ENCODE measurements around the gene MAFG.

MAFG gene

GRCh38 chr17:81916234-81917001 is 11.1 kb downstream of the MAFG start:
- Histone ChIP-seq H3K4me1 (ENCODE audit: insufficient read depth, low read length) (peaks cover 6% of the 10 kb centered on the region; the same call in 1 of the 2 replicates), H3K27ac (ENCODE audit: low read depth, low read length) (no peak overlapping the region), H3K36me3 (ENCODE audit: insufficient read depth, low read length) (peaks cover 59% of the 10 kb centered on the region), H3K9ac (ENCODE audit: low read depth, low read length) (0 out of 2 replicates have a peak overlapping the region, but pooled peaks have one; percentile 81), H3K27me3 (ENCODE audit: insufficient read depth, low read length) (no peaks in the 10 kb centered on the region), H3K4me3 (ENCODE audit: low read length) (peak overlapping the region; percentile 87), H3K9me3 (ENCODE audit: insufficient read depth, low read depth, low read length) (no peaks in the 10 kb centered on the region)
- WGBS: 84% methylated on average over 21 of the region's 21 CpGs

- Histone ChIP-seq H3K27me3 (ENCODE audit: insufficient read depth, low read length) (peaks cover 3% of the 10 kb centered on the region), H3K27ac (ENCODE audit: low read depth, low read length) (no peak overlapping the region), H3K9ac (ENCODE audit: low read depth, low read length) (no peak overlapping the region), H3K4me3 (ENCODE audit: low read length) (no peak overlapping the region), H3K36me3 (ENCODE audit: insufficient read depth, low read length) (peaks cover 49% of the 10 kb centered on the region), H3K4me1 (ENCODE audit: insufficient read depth, low read length) (peaks cover 6% of the 10 kb centered on the region; the same call in 1 of the 2 replicates), H3K9me3 (ENCODE audit: insufficient read depth, low read depth, low read length) (no peaks in the 10 kb centered on the region)
- 95% methylated on average over 12 of the region's 12 CpGs for WGBS
Observed at GRCh38 chr17:81915331-81915730, 12.2 kb downstream of the MAFG start.

GRCh38 chr17:81914103-81914850 is 13.3 kb downstream of the MAFG start:
- Histone ChIP-seq H3K9ac (ENCODE audit: low read depth, low read length) (no peak overlapping the region), H3K27ac (ENCODE audit: low read depth, low read length) (no peak overlapping the region), H3K36me3 (ENCODE audit: insufficient read depth, low read length) (peaks cover 38% of the 10 kb centered on the region), H3K9me3 (ENCODE audit: insufficient read depth, low read depth, low read length) (no peaks in the 10 kb centered on the region), H3K4me1 (ENCODE audit: insufficient read depth, low read length) (peaks cover 6% of the 10 kb centered on the region; the same call in 1 of the 2 replicates), H3K27me3 (ENCODE audit: insufficient read depth, low read length) (peaks cover 10% of the 10 kb centered on the region), H3K4me3 (ENCODE audit: low read length) (no peak overlapping the region)
- WGBS: 96% methylated on average over 36 of the region's 36 CpGs

GRCh38 chr17:81913394-81914102 is 14.0 kb downstream of the MAFG start:
- WGBS: 95% methylated on average over 31 of the region's 31 CpGs
- Histone ChIP-seq H3K9ac (ENCODE audit: low read depth, low read length) (no peak overlapping the region), H3K27me3 (ENCODE audit: insufficient read depth, low read length) (peaks cover 10% of the 10 kb centered on the region), H3K9me3 (ENCODE audit: insufficient read depth, low read depth, low read length) (no peaks in the 10 kb centered on the region), H3K4me1 (ENCODE audit: insufficient read depth, low read length) (peaks cover 6% of the 10 kb centered on the region; the same call in 1 of the 2 replicates), H3K36me3 (ENCODE audit: insufficient read depth, low read length) (peaks cover 36% of the 10 kb centered on the region), H3K27ac (ENCODE audit: low read depth, low read length) (no peak overlapping the region), H3K4me3 (ENCODE audit: low read length) (no peak overlapping the region)

- H3K36me3 ChIP-seq (ENCODE audit: insufficient read depth, low read length): peaks cover 36% of the 10 kb centered on the region
- 93% methylated on average over 31 of the region's 32 CpGs for WGBS
- peaks cover 10% of the 10 kb centered on the region for H3K27me3 ChIP-seq (ENCODE audit: insufficient read depth, low read length)
- H3K9ac ChIP-seq (ENCODE audit: low read depth, low read length): no peak overlapping the region
- no peak overlapping the region for H3K4me3 ChIP-seq (ENCODE audit: low read length)
- no peaks in the 10 kb centered on the region for H3K9me3 ChIP-seq (ENCODE audit: insufficient read depth, low read depth, low read length)
- H3K4me1 ChIP-seq (ENCODE audit: insufficient read depth, low read length): peaks cover 6% of the 10 kb centered on the region; the same call in 1 of the 2 replicates
- no peak overlapping the region for H3K27ac ChIP-seq (ENCODE audit: low read depth, low read length)
Observed at GRCh38 chr17:81912441-81913309, 14.9 kb downstream of the MAFG start.

- no peak overlapping the region for H3K9ac ChIP-seq (ENCODE audit: low read depth, low read length)
- H3K9me3 ChIP-seq (ENCODE audit: insufficient read depth, low read depth, low read length): no peaks in the 10 kb centered on the region
- WGBS: 92% methylated on average over 19 of the region's 19 CpGs
- peak overlapping the region; percentile 41 for H3K4me3 ChIP-seq (ENCODE audit: low read length)
- peaks cover 3% of the 10 kb centered on the region; the same call in 1 of the 2 replicates for H3K4me1 ChIP-seq (ENCODE audit: insufficient read depth, low read length)
- peaks cover 10% of the 10 kb centered on the region for H3K27me3 ChIP-seq (ENCODE audit: insufficient read depth, low read length)
- H3K36me3 ChIP-seq (ENCODE audit: insufficient read depth, low read length): peaks cover 36% of the 10 kb centered on the region
- H3K27ac ChIP-seq (ENCODE audit: low read depth, low read length): peak overlapping the region; percentile 25; the same call in 1 of the 2 replicates
Observed at GRCh38 chr17:81911969-81912368, 15.6 kb downstream of the MAFG start.

- Histone ChIP-seq H3K27ac (ENCODE audit: low read depth, low read length) (peak within 1 kb of the TSS; percentile 29; the same call in 1 of the 2 replicates), H3K36me3 (ENCODE audit: insufficient read depth, low read length) (peaks cover 36% of the 10 kb centered on the region), H3K27me3 (ENCODE audit: insufficient read depth, low read length) (peaks cover 10% of the 10 kb centered on the region), H3K9me3 (ENCODE audit: insufficient read depth, low read depth, low read length) (no peaks in the 10 kb centered on the region), H3K9ac (ENCODE audit: low read depth, low read length) (peak within 1 kb of the TSS; percentile 73), H3K4me1 (ENCODE audit: insufficient read depth, low read length) (no peaks in the 10 kb centered on the region), H3K4me3 (ENCODE audit: low read length) (peak within 1 kb of the TSS; percentile 85)
- WGBS: 8% methylated on average over 69 of the region's 84 CpGs
Observed at GRCh38 chr17:81911277-81911961, 16.1 kb downstream of the MAFG start, which contains the start of gene PCYT2. PCYT2 (minus strand) TSS chr17:81911399; CDS start chr17:81911355, 44 bp downstream.

GRCh38 chr17:81910840-81911276 is 16.7 kb downstream of the MAFG start:
- Histone ChIP-seq H3K4me3 (ENCODE audit: low read length) (peak overlapping the region; percentile 85), H3K9ac (ENCODE audit: low read depth, low read length) (peak overlapping the region; percentile 73), H3K27me3 (ENCODE audit: insufficient read depth, low read length) (peaks cover 10% of the 10 kb centered on the region), H3K27ac (ENCODE audit: low read depth, low read length) (peak overlapping the region; percentile 29; the same call in 1 of the 2 replicates), H3K9me3 (ENCODE audit: insufficient read depth, low read depth, low read length) (no peaks in the 10 kb centered on the region), H3K4me1 (ENCODE audit: insufficient read depth, low read length) (no peaks in the 10 kb centered on the region), H3K36me3 (ENCODE audit: insufficient read depth, low read length) (peaks cover 33% of the 10 kb centered on the region)
- WGBS: under 1% methylated on average over 55 of the region's 55 CpGs

GRCh38 chr17:81909966-81910839 is 17.3 kb downstream of the MAFG start:
- peaks cover 10% of the 10 kb centered on the region for H3K27me3 ChIP-seq (ENCODE audit: insufficient read depth, low read length)
- peak overlapping the region; percentile 85 for H3K4me3 ChIP-seq (ENCODE audit: low read length)
- peak overlapping the region; percentile 29; the same call in 1 of the 2 replicates for H3K27ac ChIP-seq (ENCODE audit: low read depth, low read length)
- peaks cover 28% of the 10 kb centered on the region for H3K36me3 ChIP-seq (ENCODE audit: insufficient read depth, low read length)
- H3K4me1 ChIP-seq (ENCODE audit: insufficient read depth, low read length): no peaks in the 10 kb centered on the region
- no peaks in the 10 kb centered on the region for H3K9me3 ChIP-seq (ENCODE audit: insufficient read depth, low read depth, low read length)
- 50% methylated on average over 23 of the region's 23 CpGs for WGBS
- H3K9ac ChIP-seq (ENCODE audit: low read depth, low read length): peak overlapping the region; percentile 73

Measured in HUES64 (cell line).